Measurements from ENCODE around the gene PRSS8.
A peak's percentile ranks its signal among the peaks of the same experiment; 100 is the strongest.
"Not testable (repeated sequence)": the region's sequence is repeated elsewhere in the genome, so short reads cannot be mapped to it uniquely, and the experiment has no call there.

PRSS8 gene

GRCh38 chr16:31143694-31144148, 8.2 kb upstream of the PRSS8 start:
- no peak for DNase-seq

- no peak for DNase-seq
These were observed 7.6 kb upstream of the PRSS8 start for GRCh38 chr16:31143011-31143693.

GRCh38 chr16:31142109-31143010, 6.8 kb upstream of the PRSS8 start:
- DNase-seq = peak; percentile 97

- DNase-seq = no peak
These were observed 6.1 kb upstream of the PRSS8 start for GRCh38 chr16:31141489-31142108.

- not testable (repeated sequence) for DNase-seq
These were observed 5.5 kb upstream of the PRSS8 start for GRCh38 chr16:31141071-31141469.

- DNase-seq = no peak
These were observed 3.4 kb upstream of the PRSS8 start for GRCh38 chr16:31138621-31139578.

GRCh38 chr16:31136822-31137499, 1.4 kb upstream of the PRSS8 start:
- DNase-seq = not testable (repeated sequence)

- no peak for DNase-seq
These were observed 748 bp upstream of the PRSS8 start for GRCh38 chr16:31136287-31136662.

GRCh38 chr16:31134625-31135534, 647 bp downstream of the PRSS8 start:
- DNase-seq = peak; percentile 37

GRCh38 chr16:31134091-31134571, 1.4 kb downstream of the PRSS8 start:
- no peak for DNase-seq

GRCh38 chr16:31133046-31133501, 2.5 kb downstream of the PRSS8 start:
- no peak for DNase-seq

- DNase-seq = no peak
These were observed 3.1 kb downstream of the PRSS8 start for GRCh38 chr16:31132303-31132979.

- no peak for DNase-seq
These were observed 3.7 kb downstream of the PRSS8 start for GRCh38 chr16:31131841-31132271.

- DNase-seq = no peak
These were observed 4.1 kb downstream of the PRSS8 start for GRCh38 chr16:31131416-31131815.

GRCh38 chr16:31130899-31131298, 4.6 kb downstream of the PRSS8 start:
- DNase-seq = peak; percentile 24

GRCh38 chr16:31130336-31130891, 5.1 kb downstream of the PRSS8 start:
- no peak for DNase-seq

- DNase-seq = no peak
These were observed 5.8 kb downstream of the PRSS8 start for GRCh38 chr16:31129568-31130335.

- DNase-seq = no peak
These were observed 6.6 kb downstream of the PRSS8 start for GRCh38 chr16:31128711-31129567.
